DND-41 (cell line): ENCODE measurements around the gene ARHGEF33.

Experiments
- ATAC-seq: fragments of 200-7000 bp; cut with Tn5 transposase; 3 replicates; pipeline ENCODE4 v1.9.1; 2021; ENCODE audit warnings: low read depth; ENCODE audit not compliant: insufficient read depth
- DNase-seq: peaks from one replicate; pipeline ENCODE4 v3.0.0-alpha.2; 2020
- H2AFZ ChIP-seq: 2 replicates; pipeline ENCODE4 v1.6.0; 2012; ENCODE audit warnings: low read depth, low read length
- H3K27ac ChIP-seq: 2 replicates; pipeline ENCODE4 v1.5.1; 2012; ENCODE audit warnings: low read length, inconsistent platforms
- H3K27me3 ChIP-seq: fragments of 200-600 bp; sonication (generic); 2 replicates; pipeline ENCODE4 v1.6.0; 2012; ENCODE audit warnings: low read length, mild to moderate bottlenecking, inconsistent platforms; ENCODE audit not compliant: insufficient read depth, poor library complexity
- H3K36me3 ChIP-seq: 2 replicates; pipeline ENCODE4 v1.5.1; 2012; ENCODE audit warnings: low read length, inconsistent platforms; ENCODE audit not compliant: insufficient read depth
- H3K4me1 ChIP-seq: 2 replicates; pipeline ENCODE4 v1.5.1; 2012; ENCODE audit warnings: mild to moderate bottlenecking, low read length; ENCODE audit not compliant: insufficient read depth
- H3K4me2 ChIP-seq: 2 replicates; pipeline ENCODE4 v1.6.0; 2012; ENCODE audit warnings: mild to moderate bottlenecking, moderate library complexity, low read length, inconsistent platforms; ENCODE audit not compliant: insufficient read depth
- H3K4me3 ChIP-seq, 2 experiments: fragments of 200-600 bp in 1 of 2; shearing (Covaris generic) in 1 of 2; 2 replicates each; pipeline ENCODE4 v1.5.1; 2012 to 2016; ENCODE audit warnings: inconsistent platforms in 2 of 2, low read length in 2 of 2, mild to moderate bottlenecking in 2 of 2, low read depth in 1 of 2, moderate library complexity in 1 of 2
- H3K79me2 ChIP-seq: 2 replicates; pipeline ENCODE4 v1.6.0; 2012; ENCODE audit warnings: low read length, inconsistent platforms; ENCODE audit not compliant: insufficient read depth
- H3K9ac ChIP-seq: 2 replicates; pipeline ENCODE4 v1.6.0; 2012; ENCODE audit warnings: low read depth, mild to moderate bottlenecking, inconsistent platforms, low read length, moderate library complexity
- H3K9me3 ChIP-seq: 2 replicates; pipeline ENCODE4 v1.5.1; 2012; ENCODE audit warnings: low read length, moderate library complexity, mild to moderate bottlenecking, inconsistent platforms; ENCODE audit not compliant: insufficient read depth, severe bottlenecking
- H4K20me1 ChIP-seq: 2 replicates; pipeline ENCODE4 v1.6.0; 2012; ENCODE audit warnings: low read length; ENCODE audit not compliant: insufficient read depth
- CTCF ChIP-seq: IDR thresholded peaks from 2 replicates; pipeline ENCODE4 v1.5.1; 2012; ENCODE audit warnings: borderline replicate concordance, low read length, moderate library complexity, mild to moderate bottlenecking; ENCODE audit not compliant: poor library complexity, severe bottlenecking; ENCODE audit errors: extremely low read depth
- EZH2 ChIP-seq: IDR thresholded peaks from 3 replicates; pipeline ENCODE4 v1.6.1; 2012; ENCODE audit warnings: borderline replicate concordance, low read depth, mild to moderate bottlenecking, moderate library complexity, low read length, inconsistent platforms; ENCODE audit not compliant: severe bottlenecking

ARHGEF33 gene

DNA sequence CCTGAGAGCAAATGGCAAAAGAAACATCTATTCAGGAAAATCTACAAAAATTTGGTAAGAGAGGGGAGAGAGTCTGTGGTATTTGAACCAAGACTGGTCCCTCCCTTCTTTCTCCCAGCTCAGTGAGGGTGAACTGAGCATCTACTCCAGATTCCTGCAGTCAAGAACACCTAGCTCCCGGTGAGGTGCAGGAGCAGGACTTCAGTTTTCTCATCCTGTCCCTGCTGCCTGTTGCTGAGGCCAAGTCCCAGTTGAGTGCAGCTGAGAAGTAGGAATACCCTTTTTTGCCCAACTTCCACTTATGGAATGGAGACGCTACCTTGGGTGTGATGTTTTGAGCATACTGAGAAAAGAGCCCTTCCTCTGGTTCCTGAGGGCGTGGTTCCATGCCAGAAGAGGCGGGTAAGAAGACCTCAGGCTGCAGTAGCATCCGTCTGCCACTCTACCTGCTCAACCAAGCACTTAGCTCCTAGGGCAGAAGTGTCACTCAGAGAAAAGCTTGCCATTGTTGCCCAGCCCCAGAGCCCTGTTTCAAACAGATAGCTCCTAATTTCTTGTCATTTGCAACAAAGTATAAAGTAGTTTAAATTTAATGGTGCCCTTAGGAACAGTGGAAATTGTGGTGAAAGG is 118.3 kb downstream of the ARHGEF33 start:
- H3K79me2 ChIP-seq, result no peaks in the 10 kb centered on the region
- H3K9me3 ChIP-seq, result no peaks in the 10 kb centered on the region
- TF ChIP-seq CTCF (no peak), EZH2 (no peak)
- H3K27ac ChIP-seq, result no peak overlapping the region
- ATAC-seq, result no peak
- no peak overlapping the region for H3K9ac ChIP-seq
- H2AFZ ChIP-seq, result no peak overlapping the region
- no peaks in the 10 kb centered on the region for H3K4me1 ChIP-seq
- H3K4me3 ChIP-seq, result no peak overlapping the region
- H3K36me3 ChIP-seq, result peaks cover 70% of the 10 kb centered on the region
- no peaks in the 10 kb centered on the region for H4K20me1 ChIP-seq
- no peak overlapping the region for H3K4me2 ChIP-seq
- H3K27me3 ChIP-seq, result no peaks in the 10 kb centered on the region
- no peak for DNase-seq

DNA sequence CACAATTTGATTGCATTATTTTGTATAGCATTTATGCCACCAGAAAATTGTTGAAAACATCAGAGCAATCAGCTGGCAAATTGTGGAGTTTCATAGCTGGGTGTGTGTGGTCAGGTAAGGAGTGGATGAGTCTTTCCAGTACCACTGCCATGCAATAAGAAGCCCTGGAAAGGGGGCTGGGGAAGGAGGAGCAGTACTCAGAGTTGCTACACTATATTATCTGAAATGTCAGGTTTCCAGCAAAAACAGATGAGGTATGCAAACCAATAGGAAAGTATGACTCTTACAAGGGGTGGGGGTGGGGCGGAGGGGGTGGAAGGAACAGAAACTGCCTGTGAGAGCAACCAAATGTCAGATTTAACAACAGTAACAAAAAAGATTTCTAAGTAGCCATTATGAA is 119.0 kb downstream of the ARHGEF33 start:
- H3K4me1 ChIP-seq, result no peaks in the 10 kb centered on the region
- DNase-seq, result no peak
- H3K36me3 ChIP-seq, result peaks cover 73% of the 10 kb centered on the region
- no peaks in the 10 kb centered on the region for H3K27me3 ChIP-seq
- no peak overlapping the region for H3K4me2 ChIP-seq
- no peak for TF ChIP-seq EZH2
- TF ChIP-seq CTCF, result no peak
- H3K9me3 ChIP-seq, result no peaks in the 10 kb centered on the region
- no peak overlapping the region for H3K27ac ChIP-seq
- ATAC-seq, result no peak
- H4K20me1 ChIP-seq, result no peaks in the 10 kb centered on the region
- H3K9ac ChIP-seq, result no peak overlapping the region
- H3K4me3 ChIP-seq, result no peak overlapping the region
- H2AFZ ChIP-seq, result no peak overlapping the region
- no peaks in the 10 kb centered on the region for H3K79me2 ChIP-seq

DNA sequence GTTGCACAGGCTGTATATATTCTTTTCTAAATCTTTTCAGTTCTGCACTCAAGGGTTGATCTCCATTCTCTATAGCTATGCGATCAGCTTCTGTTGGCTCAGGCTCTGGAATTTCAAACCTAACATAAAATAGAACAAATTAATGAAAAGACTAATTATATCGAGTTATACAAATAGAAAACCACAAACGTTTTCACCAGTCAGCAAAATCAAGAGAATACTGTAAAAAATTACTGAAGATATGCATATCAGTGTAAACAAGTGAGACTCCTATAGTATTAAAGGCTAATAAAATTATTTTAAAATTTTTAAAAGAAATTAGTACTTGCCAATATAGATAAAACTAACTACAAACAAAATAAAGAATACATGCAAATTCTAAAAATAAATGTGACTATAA is 124.2 kb downstream of the ARHGEF33 start:
- H3K4me2 ChIP-seq, result no peak overlapping the region
- no peaks in the 10 kb centered on the region for H3K9me3 ChIP-seq
- no peaks in the 10 kb centered on the region for H3K27me3 ChIP-seq
- TF ChIP-seq EZH2 (no peak), CTCF (no peak)
- H3K4me1 ChIP-seq, result no peaks in the 10 kb centered on the region
- peaks cover 38% of the 10 kb centered on the region for H3K36me3 ChIP-seq
- no peak overlapping the region for H3K27ac ChIP-seq
- DNase-seq (no peak), ATAC-seq (no peak)
- no peaks in the 10 kb centered on the region for H4K20me1 ChIP-seq
- H2AFZ ChIP-seq, result no peak overlapping the region
- no peak overlapping the region for H3K9ac ChIP-seq
- H3K4me3 ChIP-seq, result no peak overlapping the region
- no peaks in the 10 kb centered on the region for H3K79me2 ChIP-seq

- Histone ChIP-seq H3K27ac (no peak overlapping the region), H3K4me3 (no peak overlapping the region), H3K9ac (no peak overlapping the region), H3K9me3 (no peaks in the 10 kb centered on the region), H3K4me1 (no peaks in the 10 kb centered on the region), H3K27me3 (no peaks in the 10 kb centered on the region), H4K20me1 (no peaks in the 10 kb centered on the region), H2AFZ (no peak overlapping the region), H3K36me3 (peaks cover 28% of the 10 kb centered on the region), H3K79me2 (no peaks in the 10 kb centered on the region), H3K4me2 (no peak overlapping the region)
- DNase-seq (no peak), ATAC-seq (no peak)
- TF ChIP-seq CTCF (no peak), EZH2 (no peak)
Observed at GRCh38 chr2:39015424-39015823, 125.7 kb downstream of the ARHGEF33 start.
